Thoracic aorta (tissue), 2 donors: ENCODE measurements around the gene HOXD10. TPM values are rescaled to one million over a fixed set of nuclear protein-coding genes. Genes with fewer than 3 reads are reported as not detected.

Source experiments
- ATAC-seq: fragments of 150-250 bp; one replicate; pipeline ENCODE4 v1.8.0; 2017; ENCODE audit warnings: low read depth; ENCODE audit not compliant: insufficient number of reproducible peaks, low FRiP score
- DNase-seq: peaks from one replicate; pipeline ENCODE4 v3.0.0-alpha.2; 2020; ENCODE audit warnings: low spot score
- H3K27ac ChIP-seq, 2 donors: fragments of 200-600 bp; sonication (generic); 1 replicate in 1 of 2; 2 replicates in 1 of 2; pipeline ENCODE4 v1.5.1; 2016; ENCODE audit warnings: mild to moderate bottlenecking in 2 of 2, moderate library complexity in 2 of 2
- H3K27me3 ChIP-seq: fragments of 200-600 bp; sonication (generic); replicated peaks from 2 replicates; pipeline ENCODE4 v1.6.0; 2016; ENCODE audit warnings: mild to moderate bottlenecking; ENCODE audit not compliant: insufficient read depth
- H3K36me3 ChIP-seq: fragments of 200-600 bp; sonication (generic); one replicate; pipeline ENCODE4 v1.5.1; 2016
- H3K4me1 ChIP-seq, 2 donors: fragments of 200-600 bp; sonication (generic); 1 replicate in 1 of 2; 2 replicates in 1 of 2; pipeline versions ENCODE4 v1.5.1 to v1.6.0; 2016; ENCODE audit warnings: low read depth in 2 of 2, mild to moderate bottlenecking in 1 of 2; ENCODE audit not compliant: control insufficient read depth in 1 of 2
- H3K4me3 ChIP-seq: fragments of 200-600 bp; sonication (generic); 2 replicates; pipeline ENCODE4 v1.5.1; 2016; ENCODE audit warnings: mild to moderate bottlenecking
- H3K9me3 ChIP-seq: fragments of 200-600 bp; sonication (generic); 2 replicates; pipeline ENCODE4 v1.5.1; 2016
- total RNA-seq, 2 donors: library from RNA; depleted of rRNA; stranded (reverse); fragments of >200 nt; gene quantifications; one replicate each; pipeline versions ENCODE4 v1.1.0 to v1.2.3, GENCODE V29; 2016
- TF ChIP-seq, protein P1 (sequence below): fragments of 200-600 bp; sonication (generic); IDR thresholded peaks from one replicate; pipeline ENCODE4 v1.5.1; 2019; ENCODE audit warnings: antibody characterized with exemption

HOXD10 gene
- total RNA-seq, 2 donors from 2014 or later: not detected

DNA sequence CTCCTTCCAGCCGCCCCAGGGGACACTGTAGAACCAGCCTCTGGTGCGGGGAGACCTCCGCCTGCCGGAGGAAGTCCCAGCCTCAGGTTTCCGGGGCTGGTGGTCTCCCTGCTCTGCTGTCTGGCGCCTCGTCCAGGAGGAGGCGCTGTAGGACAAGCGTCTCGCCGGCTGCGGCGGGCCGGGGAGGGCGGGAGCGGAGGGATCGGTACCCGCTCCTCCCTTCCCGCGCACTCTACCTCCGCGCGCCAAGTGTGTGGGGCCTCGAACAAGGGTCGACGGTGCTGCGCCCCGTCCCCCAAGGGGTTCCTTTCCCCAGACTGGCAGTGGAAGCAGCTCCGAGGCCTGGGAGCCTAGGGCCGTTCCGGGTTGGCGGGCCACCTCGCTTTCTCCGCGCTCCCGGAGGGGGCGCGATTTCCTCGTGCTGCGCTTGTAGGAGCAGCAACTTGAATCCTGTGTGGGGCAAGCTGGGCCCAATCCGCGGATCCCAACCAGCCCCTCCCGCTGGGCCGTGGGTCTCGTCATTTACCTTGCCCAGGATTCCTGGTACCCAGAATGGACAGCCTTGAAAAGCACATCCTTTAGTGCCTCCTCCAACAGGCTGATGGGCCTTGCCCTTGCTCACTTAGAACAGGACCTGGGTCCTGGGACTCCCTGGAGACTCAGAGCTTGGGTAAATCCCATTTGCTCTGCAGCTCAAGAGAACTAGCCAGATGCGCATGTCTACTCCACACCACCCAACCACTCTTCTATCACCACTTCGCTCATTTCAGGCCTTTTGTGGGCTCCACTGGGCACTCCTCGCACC is 24.1 kb downstream of the HOXD10 start:
- Histone ChIP-seq H3K27ac (peak overlapping the region in 1 of 2 donors; percentile 39), H3K27me3 (no peaks in the 10 kb centered on the region)
- DNase-seq: no peak

DNA sequence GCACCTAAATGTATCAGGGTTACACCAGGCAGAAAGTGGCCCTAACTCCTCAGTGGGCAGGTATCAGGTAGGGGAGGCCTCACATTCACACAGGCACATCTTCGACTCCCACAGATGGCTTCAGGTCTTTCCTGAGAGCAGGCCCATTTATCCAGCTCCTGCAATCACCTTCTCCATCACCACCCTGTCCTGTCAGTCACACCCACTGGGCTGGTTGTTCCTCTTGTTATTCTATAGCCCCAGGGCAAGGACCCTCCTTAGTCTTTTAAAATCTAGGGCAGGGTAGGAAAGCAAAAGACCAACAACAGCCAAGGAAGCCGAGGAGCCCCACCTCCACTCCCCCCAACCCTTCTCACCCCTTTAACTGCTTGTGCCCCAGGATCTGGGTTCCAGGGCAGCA is 25.7 kb downstream of the HOXD10 start:
- Histone ChIP-seq H3K4me1 (peaks cover 5 to 13% of the 10 kb centered on the region in 2 donors), H3K27ac (no peak overlapping the region), H3K36me3 (no peaks in the 10 kb centered on the region), H3K4me3 (no peak overlapping the region), H3K27me3 (no peaks in the 10 kb centered on the region), H3K9me3 (no peaks in the 10 kb centered on the region)
- no peak for DNase-seq
- no peak for ATAC-seq
- TF ChIP-seq, protein P1, sequence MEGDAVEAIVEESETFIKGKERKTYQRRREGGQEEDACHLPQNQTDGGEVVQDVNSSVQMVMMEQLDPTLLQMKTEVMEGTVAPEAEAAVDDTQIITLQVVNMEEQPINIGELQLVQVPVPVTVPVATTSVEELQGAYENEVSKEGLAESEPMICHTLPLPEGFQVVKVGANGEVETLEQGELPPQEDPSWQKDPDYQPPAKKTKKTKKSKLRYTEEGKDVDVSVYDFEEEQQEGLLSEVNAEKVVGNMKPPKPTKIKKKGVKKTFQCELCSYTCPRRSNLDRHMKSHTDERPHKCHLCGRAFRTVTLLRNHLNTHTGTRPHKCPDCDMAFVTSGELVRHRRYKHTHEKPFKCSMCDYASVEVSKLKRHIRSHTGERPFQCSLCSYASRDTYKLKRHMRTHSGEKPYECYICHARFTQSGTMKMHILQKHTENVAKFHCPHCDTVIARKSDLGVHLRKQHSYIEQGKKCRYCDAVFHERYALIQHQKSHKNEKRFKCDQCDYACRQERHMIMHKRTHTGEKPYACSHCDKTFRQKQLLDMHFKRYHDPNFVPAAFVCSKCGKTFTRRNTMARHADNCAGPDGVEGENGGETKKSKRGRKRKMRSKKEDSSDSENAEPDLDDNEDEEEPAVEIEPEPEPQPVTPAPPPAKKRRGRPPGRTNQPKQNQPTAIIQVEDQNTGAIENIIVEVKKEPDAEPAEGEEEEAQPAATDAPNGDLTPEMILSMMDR: no peak

More for the DNA sequence above, 24.1 kb downstream of the HOXD10 start:
- TF ChIP-seq, protein P1: peak; percentile 94
- H3K4me3 ChIP-seq: peak overlapping the region; percentile 71
- H3K4me1 ChIP-seq: peaks cover 5 to 18% of the 10 kb centered on the region in 2 donors
- H3K9me3 ChIP-seq: no peaks in the 10 kb centered on the region
- no peaks in the 10 kb centered on the region for H3K36me3 ChIP-seq
- ATAC-seq: peak; percentile 81

DNA sequence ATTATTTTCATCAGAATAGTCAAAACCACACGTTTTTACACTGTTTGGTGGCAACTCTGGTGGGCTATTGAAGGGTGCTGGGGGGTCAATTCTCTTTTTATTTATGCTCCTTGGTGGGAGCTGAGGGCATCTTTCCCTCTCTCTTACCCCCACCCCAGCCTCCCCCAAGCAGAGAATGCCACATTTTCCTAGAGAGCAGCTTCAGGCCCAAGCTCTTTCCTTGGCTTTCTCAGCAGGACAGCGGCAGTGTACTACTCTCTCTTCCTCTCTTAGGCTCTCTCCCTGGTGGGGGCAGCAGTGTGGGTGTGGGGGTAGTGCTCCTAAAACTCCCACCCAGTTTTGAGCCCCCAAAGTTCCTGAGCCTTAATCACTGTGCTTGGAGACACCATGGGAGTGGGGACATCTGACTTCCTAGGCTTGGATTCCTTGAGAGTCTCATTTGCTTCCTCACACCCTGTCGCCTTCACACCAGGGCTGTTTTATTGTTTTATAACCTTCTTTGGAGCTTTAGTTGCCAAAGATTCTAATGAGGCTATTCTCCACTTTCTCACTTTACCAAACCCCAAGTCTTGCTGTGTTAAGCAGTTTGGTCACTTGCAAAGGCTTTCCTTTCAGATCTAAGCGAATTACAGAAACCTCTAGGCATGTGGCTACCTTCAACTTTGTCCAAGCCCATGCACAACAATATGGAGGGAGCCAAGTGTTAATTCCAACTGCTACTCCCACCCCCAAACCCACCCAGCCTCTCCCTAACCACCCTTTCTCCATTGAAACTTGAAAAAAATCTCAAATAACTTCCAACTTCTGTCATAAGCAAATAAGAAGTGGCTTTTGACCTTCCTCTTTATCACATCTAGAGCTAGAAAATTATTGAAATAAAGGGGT is 28.7 kb downstream of the HOXD10 start:
- no peak overlapping the region for H3K4me3 ChIP-seq
- no peak for ATAC-seq
- TF ChIP-seq, protein P1: no peak
- H3K27me3 ChIP-seq: no peaks in the 10 kb centered on the region
- no peak for DNase-seq
- no peak overlapping the region for H3K27ac ChIP-seq
- peaks cover 4% of the 10 kb centered on the region for H3K36me3 ChIP-seq
- H3K4me1 ChIP-seq: peaks cover under 1 to 5% of the 10 kb centered on the region in 2 donors
- no peaks in the 10 kb centered on the region for H3K9me3 ChIP-seq

DNA sequence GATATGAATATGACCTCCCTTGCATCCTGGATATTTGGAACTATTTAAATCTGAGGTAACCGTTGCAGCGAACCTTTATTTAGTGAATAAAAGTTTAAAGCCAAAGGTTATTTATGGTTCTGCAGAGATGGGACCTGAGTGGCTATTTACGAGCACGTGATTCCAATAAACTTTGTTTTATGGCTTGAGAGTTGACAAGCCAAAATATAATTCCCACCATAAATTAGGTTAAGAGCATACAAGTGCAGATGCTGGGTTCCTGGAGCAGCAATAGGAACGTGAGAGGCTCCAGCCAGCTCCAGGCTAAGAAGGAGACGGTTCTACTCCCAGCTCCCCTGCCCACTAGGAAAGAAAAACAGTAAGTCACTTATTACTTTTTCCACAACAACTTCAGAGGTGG is 29.5 kb downstream of the HOXD10 start:
- H3K27ac ChIP-seq: no peak overlapping the region
- H3K4me1 ChIP-seq: peaks cover 0 to under 1% of the 10 kb centered on the region in 2 donors
- no peaks in the 10 kb centered on the region for H3K9me3 ChIP-seq
- H3K36me3 ChIP-seq: peaks cover 5% of the 10 kb centered on the region
- no peaks in the 10 kb centered on the region for H3K27me3 ChIP-seq
- H3K4me3 ChIP-seq: no peak overlapping the region
- TF ChIP-seq, protein P1: no peak
- ATAC-seq (no peak), DNase-seq (no peak)

DNA sequence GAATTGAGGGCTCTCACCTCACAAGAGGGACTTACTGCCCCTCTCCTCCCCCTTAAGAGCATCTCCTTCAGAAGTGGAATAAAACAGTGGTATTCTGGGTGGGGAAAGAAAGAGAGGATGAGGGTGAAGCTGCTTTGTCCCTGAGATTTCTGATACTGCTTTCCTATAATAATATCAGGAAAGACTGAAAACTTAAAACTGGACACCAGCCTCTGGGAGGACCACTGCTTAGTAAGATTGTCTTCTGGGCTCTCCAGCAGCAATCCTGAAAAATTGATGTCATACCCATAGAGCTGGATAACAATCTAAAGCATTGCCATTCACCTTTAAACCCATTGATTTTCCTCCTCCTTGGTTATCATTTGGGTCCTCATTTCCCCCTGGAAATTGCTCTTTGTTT is 30.1 kb downstream of the HOXD10 start:
- Histone ChIP-seq H3K9me3 (no peaks in the 10 kb centered on the region), H3K27me3 (no peaks in the 10 kb centered on the region), H3K36me3 (peaks cover 5% of the 10 kb centered on the region), H3K27ac (no peak overlapping the region), H3K4me3 (no peak overlapping the region), H3K4me1 (no peaks in the 10 kb centered on the region)
- TF ChIP-seq, protein P1: no peak
- DNase-seq (no peak), ATAC-seq (no peak)
